Ascending aorta (tissue), 2 donors: Measurements from ENCODE around the gene ZNF784. TPM values are rescaled to one million over a fixed set of nuclear protein-coding genes. Genes with fewer than 3 reads are reported as not detected.

Experiments
- DNase-seq, 2 donors: peaks; one replicate each; pipeline ENCODE4 v3.0.0-alpha.2; 2019; ENCODE audit warnings: low spot score in 2 of 2
- H3K27ac ChIP-seq, 2 donors: fragments of 200-600 bp; sonication (generic); one replicate each; pipeline ENCODE4 v1.5.1; 2016 to 2017; ENCODE audit warnings: mild to moderate bottlenecking in 1 of 2
- H3K27me3 ChIP-seq: fragments of 200-600 bp; sonication (generic); one replicate; pipeline ENCODE4 v1.5.1; 2017
- H3K36me3 ChIP-seq, 2 donors: fragments of 200-600 bp; sonication (generic); one replicate each; pipeline ENCODE4 v1.5.1; 2016
- H3K4me1 ChIP-seq, 2 donors: fragments of 200-600 bp; sonication (generic); one replicate each; pipeline ENCODE4 v1.5.1; 2016 to 2017; ENCODE audit warnings: mild to moderate bottlenecking in 1 of 2
- H3K4me3 ChIP-seq, 2 donors: fragments of 200-600 bp; sonication (generic); one replicate each; pipeline ENCODE4 v1.5.1; 2016 to 2017; ENCODE audit warnings: mild to moderate bottlenecking in 1 of 2
- H3K9me3 ChIP-seq, 2 donors: fragments of 200-600 bp; sonication (generic); one replicate each; pipeline ENCODE4 v1.5.1; 2016
- CTCF ChIP-seq, 3 experiments: fragments of 200-600 bp in 2 of 3; fragments of 450-650 bp in 1 of 3; sonication (generic) in 2 of 3; IDR thresholded peaks; one replicate each; pipeline ENCODE4 v1.5.1; 2016 to 2019; ENCODE audit warnings: antibody characterized with exemption in 3 of 3, mild to moderate bottlenecking in 1 of 3, moderate library complexity in 1 of 3
- intact Hi-C: fragments of 100-400 bp; cut with DNase I; formaldehyde crosslinking; loops from one replicate; pipeline ENCODE4 v1.15.1; 2023
- total RNA-seq: library from RNA; depleted of rRNA; stranded (reverse); fragments of >200 nt; gene quantifications from one replicate; pipeline ENCODE4 v1.1.0, GENCODE V29; 2016

ZNF784 gene
- total RNA-seq, 1 donor from 2014 or later: 14.7 TPM

DNA sequence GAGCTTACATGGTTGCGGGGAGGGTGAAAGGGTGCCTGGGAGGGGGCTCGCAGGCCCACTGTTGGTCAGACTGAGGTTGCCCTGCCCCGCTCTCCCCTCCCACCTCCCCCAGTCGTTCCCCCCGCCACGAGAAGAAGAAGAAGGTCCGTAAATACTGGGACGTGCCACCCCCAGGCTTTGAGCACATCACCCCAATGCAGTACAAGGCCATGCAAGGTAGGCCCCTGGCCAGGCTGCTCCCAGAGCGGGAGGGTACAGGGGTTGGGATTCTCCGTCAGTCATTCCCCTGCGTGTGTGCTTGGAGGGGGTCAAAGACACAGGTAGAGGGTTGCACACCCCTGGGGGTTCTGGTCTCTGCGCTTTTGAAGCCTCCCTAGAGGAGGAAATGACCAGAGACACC, 36.0 kb upstream of the ZNF784 start:
- no peaks in the 10 kb centered on the region for H3K9me3 ChIP-seq
- peaks cover 21 to 41% of the 10 kb centered on the region in 2 donors for H3K4me1 ChIP-seq
- intact Hi-C loops: no loop called here
- DNase-seq: no peak
- peaks cover 60 to 61% of the 10 kb centered on the region in 2 donors for H3K36me3 ChIP-seq
- no peaks in the 10 kb centered on the region for H3K27me3 ChIP-seq
- H3K27ac ChIP-seq: no peak overlapping the region
- no peak overlapping the region for H3K4me3 ChIP-seq
- no peak for TF ChIP-seq CTCF (IDR thresholded peaks at IDR 0.05)

DNA sequence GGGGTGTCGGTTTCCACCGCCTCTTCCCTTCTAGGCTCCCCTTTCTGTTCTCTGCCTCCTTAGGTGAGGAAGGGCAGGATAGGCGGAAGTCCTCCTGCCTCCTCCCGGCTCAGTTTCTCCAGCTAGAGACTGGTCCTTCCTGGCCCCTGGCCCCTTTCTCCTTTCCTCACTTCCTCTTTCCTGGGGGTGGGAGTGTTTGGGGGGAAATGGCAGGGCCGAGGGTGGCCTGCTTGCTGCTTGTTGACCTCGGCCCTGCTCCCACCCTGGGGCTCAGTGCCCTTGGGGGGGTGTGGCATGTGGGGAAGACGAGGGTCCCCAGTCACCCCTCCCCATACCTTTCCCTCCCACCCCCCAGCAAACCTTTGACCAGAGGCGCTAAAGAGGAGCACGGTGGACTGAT, 35.5 kb upstream of the ZNF784 start:
- no peak for TF ChIP-seq CTCF (IDR thresholded peaks at IDR 0.05)
- H3K27me3 ChIP-seq: no peaks in the 10 kb centered on the region
- H3K36me3 ChIP-seq: peaks cover 57% of the 10 kb centered on the region in 2 donors
- no peak overlapping the region for H3K27ac ChIP-seq
- H3K4me3 ChIP-seq: no peak overlapping the region
- H3K9me3 ChIP-seq: no peaks in the 10 kb centered on the region
- no peak for DNase-seq
- intact Hi-C loops: loop anchor here (10.0 kb wide), 2 partner anchors 545 to 1465 kb away; partner anchors contain the start of genes PPP1R12C and TSEN34
- peaks cover 21 to 41% of the 10 kb centered on the region in 2 donors for H3K4me1 ChIP-seq

- H3K4me3 ChIP-seq: no peak overlapping the region
- H3K9me3 ChIP-seq: no peaks in the 10 kb centered on the region
- intact Hi-C loops: loop anchor here (10.0 kb wide), 2 partner anchors 544 to 1464 kb away; partner anchors contain the start of genes PPP1R12C and TSEN34
- H3K4me1 ChIP-seq: peaks cover 21 to 41% of the 10 kb centered on the region in 2 donors
- peaks cover 49% of the 10 kb centered on the region in 2 donors for H3K36me3 ChIP-seq
- no peak for TF ChIP-seq CTCF (IDR thresholded peaks at IDR 0.05)
- H3K27me3 ChIP-seq: no peaks in the 10 kb centered on the region
- no peak for DNase-seq
- no peak overlapping the region for H3K27ac ChIP-seq
Measured at GRCh38 chr19:55658846-55659459, 34.6 kb upstream of the ZNF784 start.

DNA sequence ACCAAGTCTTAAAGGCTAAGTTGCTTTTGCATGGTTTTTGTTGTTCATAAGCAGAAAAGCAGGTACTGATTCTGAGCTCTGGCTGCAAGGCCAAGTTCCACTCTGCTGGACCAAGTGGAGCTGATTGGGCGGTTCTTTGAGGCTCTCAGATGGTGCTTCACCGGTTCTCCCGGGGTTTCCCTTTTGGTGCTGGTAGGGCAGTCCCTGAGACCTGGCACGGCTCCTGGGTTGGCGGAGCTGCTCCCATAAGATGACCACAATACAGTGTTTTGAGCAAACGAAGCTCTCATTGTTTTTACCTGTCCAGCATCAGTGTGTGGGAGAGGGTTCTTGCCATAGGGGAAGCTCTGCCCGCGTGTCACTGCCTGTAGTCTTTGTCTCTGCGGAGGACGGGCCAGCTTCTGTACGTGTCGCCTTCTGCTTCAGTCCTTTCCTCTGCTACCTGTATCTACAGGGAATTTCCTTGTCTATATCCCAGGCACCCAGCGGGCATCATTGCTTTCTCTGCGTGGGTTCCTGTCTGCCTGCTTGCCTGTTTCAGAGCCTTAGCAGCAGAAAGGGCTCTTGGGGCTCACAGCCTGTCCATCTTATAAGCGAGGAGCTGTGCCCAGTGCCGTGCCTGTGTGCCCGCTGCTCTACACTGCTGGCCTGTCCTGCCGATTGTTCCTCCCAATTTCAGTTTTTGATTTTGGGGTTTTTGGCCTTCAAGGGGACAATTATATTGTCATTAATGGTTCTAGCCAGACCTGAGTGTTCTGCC, 32.8 kb upstream of the ZNF784 start:
- intact Hi-C loops: loop anchor here (10.0 kb wide), 2 partner anchors 542 to 1462 kb away; partner anchors contain the start of genes PPP1R12C and TSEN34
- no peak for TF ChIP-seq CTCF (IDR thresholded peaks at IDR 0.05)
- no peaks in the 10 kb centered on the region for H3K9me3 ChIP-seq
- no peak for DNase-seq
- H3K4me3 ChIP-seq: peak overlapping the region; percentile 77 to 89
- H3K27me3 ChIP-seq: no peaks in the 10 kb centered on the region
- H3K27ac ChIP-seq: no peak overlapping the region
- H3K36me3 ChIP-seq: peaks cover 31 to 32% of the 10 kb centered on the region in 2 donors
- peaks cover 21 to 41% of the 10 kb centered on the region in 2 donors for H3K4me1 ChIP-seq

- intact Hi-C loops: loop anchor here (10.0 kb wide), 2 partner anchors 542 to 1462 kb away; partner anchors contain the start of genes PPP1R12C and TSEN34
- no peak for DNase-seq
- Histone ChIP-seq H3K36me3 (peaks cover 25% of the 10 kb centered on the region in 2 donors), H3K9me3 (no peaks in the 10 kb centered on the region), H3K27me3 (no peaks in the 10 kb centered on the region), H3K27ac (no peak overlapping the region), H3K4me3 (peak overlapping the region; percentile 77 to 89), H3K4me1 (peaks cover 21 to 41% of the 10 kb centered on the region in 2 donors)
- TF ChIP-seq CTCF (IDR thresholded peaks at IDR 0.05): no peak
Measured at GRCh38 chr19:55656552-55656951, 32.2 kb upstream of the ZNF784 start.
